ENCODE results near the gene SFT2D3. TPM values are rescaled to one million over a fixed set of nuclear protein-coding genes. Genes with fewer than 3 reads are reported as not detected.

SFT2D3 gene
- total and polyA plus RNA-seq, 4 donors, result 2.4 to 4.9 (median 4.7) TPM; not detected in 1

DNA sequence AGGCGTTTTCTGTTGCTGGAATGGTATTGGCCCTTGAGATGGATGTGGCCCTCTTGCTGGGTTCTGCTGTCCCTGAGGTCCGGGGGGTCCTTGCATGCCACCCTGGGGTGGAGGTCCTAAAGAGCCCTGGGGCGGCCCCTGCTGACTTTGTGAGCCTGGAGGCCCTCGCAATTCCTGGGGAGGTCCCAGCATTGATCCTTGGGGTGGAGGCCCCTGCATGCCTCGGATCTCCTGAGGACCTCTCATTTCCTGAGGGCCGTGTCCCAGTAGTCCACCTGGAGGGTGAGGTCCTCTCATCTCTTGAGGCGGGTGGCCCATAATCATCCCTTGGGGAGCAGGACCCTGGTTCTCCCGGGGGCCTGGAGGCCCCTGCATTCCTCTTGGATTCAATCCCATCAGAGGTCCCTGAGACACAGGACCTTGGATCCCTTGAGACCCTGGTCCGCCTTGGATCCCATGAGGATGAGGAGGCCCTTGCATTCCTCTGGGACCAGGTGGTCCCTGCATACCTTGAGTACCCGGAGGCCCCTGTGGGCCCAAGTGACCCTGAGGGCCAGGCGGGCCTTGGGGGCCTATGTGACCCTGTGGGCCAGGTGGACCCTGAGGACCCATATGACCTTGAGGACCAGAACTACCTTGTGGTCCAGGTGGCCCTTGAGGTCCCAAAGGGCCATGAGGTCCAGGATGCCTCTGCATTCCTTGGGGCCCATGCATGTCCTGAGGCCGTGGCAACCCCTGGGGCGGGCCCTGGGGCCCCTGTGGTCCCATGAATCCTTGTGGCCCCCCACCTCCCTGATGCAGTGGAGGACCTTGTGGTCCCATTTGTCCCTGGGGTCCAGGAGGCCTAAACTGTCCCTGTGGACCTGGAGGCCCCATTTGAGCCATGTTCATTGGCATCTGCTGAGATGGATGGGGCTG lies 18.3 kb downstream of the SFT2D3 start:
- DNase-seq (ENCODE audit: low spot score), result no peak
- Histone ChIP-seq H3K9me3 (ENCODE audit: control insufficient read depth in 4 of 4, low read length in 3 of 4) (no peaks in the 10 kb centered on the region), H3K27ac (ENCODE audit: low read depth in 1 of 2, low read length in 2 of 2) (no peak overlapping the region), H3K4me3 (ENCODE audit: low read depth in 1 of 3, low read length in 3 of 3) (no peak overlapping the region), H3K36me3 (ENCODE audit: control insufficient read depth in 4 of 4, insufficient read depth in 3 of 4, low read depth in 1 of 4, low read length in 3 of 4) (peaks cover 12 to 42% (median 27%) of the 10 kb centered on the region in 4 donors), H3K9ac (ENCODE audit: low read depth in 1 of 2, low read length in 2 of 2) (no peak overlapping the region), H3K27me3 (ENCODE audit: control insufficient read depth in 4 of 4, insufficient read depth in 4 of 4, low read length in 3 of 4) (no peaks in the 10 kb centered on the region), H3K4me1 (ENCODE audit: control insufficient read depth in 4 of 4, insufficient read depth in 4 of 4, low read length in 3 of 4) (no peaks in the 10 kb centered on the region)
- TF ChIP-seq, protein P1, sequence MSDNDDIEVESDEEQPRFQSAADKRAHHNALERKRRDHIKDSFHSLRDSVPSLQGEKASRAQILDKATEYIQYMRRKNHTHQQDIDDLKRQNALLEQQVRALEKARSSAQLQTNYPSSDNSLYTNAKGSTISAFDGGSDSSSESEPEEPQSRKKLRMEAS (IDR thresholded peaks at IDR 0.05), result no peak
- no peak for TF ChIP-seq HNF4G (IDR thresholded peaks at IDR 0.05)
- TF ChIP-seq, protein P2, sequence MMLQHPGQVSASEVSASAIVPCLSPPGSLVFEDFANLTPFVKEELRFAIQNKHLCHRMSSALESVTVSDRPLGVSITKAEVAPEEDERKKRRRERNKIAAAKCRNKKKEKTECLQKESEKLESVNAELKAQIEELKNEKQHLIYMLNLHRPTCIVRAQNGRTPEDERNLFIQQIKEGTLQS (IDR thresholded peaks at IDR 0.05), result no peak
- no peak for TF ChIP-seq NR2F2 (IDR thresholded peaks at IDR 0.05)
- WGBS, result over 99% methylated on average over 13 of the region's 13 CpGs

DNA sequence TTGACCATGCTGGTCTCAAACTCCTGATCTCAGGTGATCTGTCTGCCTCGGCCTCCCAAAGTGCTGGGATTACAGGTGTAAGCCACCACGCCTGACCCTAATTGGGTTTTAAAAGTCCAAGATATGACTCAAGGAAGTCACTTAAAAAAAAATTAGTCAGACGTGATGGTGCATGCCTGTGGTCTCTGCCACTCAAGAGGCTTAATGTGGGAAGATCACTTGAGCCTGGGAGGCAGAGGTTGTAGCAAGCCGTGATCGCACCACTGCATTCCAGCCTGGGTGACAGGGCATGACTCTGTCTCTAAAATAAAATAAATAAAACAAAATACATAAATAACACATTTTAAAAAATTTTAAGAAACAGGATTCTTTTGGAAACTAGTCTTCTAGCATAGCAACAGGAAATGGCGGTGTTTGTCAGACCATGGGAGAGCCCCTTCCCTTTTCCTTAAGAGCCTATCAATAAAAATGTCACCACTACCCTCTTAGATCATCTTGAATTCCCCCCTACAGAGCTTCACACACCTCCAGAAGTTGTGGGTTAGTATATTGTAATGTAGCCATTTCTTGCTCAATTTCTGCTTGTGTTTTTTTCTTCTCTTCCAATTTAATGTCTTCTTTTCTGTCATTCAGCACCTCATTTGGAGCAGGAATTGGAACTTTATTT lies 20.1 kb downstream of the SFT2D3 start:
- WGBS, result 97% methylated on average over 6 of the region's 6 CpGs
- Histone ChIP-seq H3K9ac (ENCODE audit: low read depth in 1 of 2, low read length in 2 of 2) (no peak overlapping the region), H3K27ac (ENCODE audit: low read depth in 1 of 2, low read length in 2 of 2) (no peak overlapping the region), H3K9me3 (ENCODE audit: control insufficient read depth in 4 of 4, low read length in 3 of 4) (no peaks in the 10 kb centered on the region), H3K4me3 (ENCODE audit: low read depth in 1 of 3, low read length in 3 of 3) (no peak overlapping the region), H3K36me3 (ENCODE audit: control insufficient read depth in 4 of 4, insufficient read depth in 3 of 4, low read depth in 1 of 4, low read length in 3 of 4) (peaks cover 12 to 39% (median 28%) of the 10 kb centered on the region in 4 donors), H3K27me3 (ENCODE audit: control insufficient read depth in 4 of 4, insufficient read depth in 4 of 4, low read length in 3 of 4) (no peaks in the 10 kb centered on the region), H3K4me1 (ENCODE audit: control insufficient read depth in 4 of 4, insufficient read depth in 4 of 4, low read length in 3 of 4) (no peaks in the 10 kb centered on the region)
- TF ChIP-seq RAD21 (IDR thresholded peaks at IDR 0.05) (no peak), HNF4G (IDR thresholded peaks at IDR 0.05) (no peak), SP1 (IDR thresholded peaks at IDR 0.05) (no peak)
- TF ChIP-seq, protein P2 (IDR thresholded peaks at IDR 0.05), result no peak
- no peak for DNase-seq (ENCODE audit: low spot score)

DNA sequence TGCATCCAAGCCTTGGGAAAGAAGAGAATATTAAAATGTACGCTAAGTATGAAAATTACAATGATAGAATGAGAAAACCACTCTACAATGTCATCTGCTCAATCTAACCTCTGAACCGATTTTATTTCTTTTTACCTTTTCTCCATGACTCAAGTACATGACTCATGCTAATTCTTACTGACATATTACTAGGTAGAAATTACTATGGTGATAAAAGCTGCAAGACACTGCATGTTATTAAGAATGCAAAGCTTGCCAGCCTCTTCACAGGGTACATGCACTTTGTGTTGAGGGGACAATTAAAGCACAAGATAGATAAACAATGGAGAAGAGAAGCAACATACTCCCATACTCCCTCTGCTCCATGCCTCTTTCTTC lies 20.7 kb downstream of the SFT2D3 start:
- Histone ChIP-seq H3K4me1 (ENCODE audit: control insufficient read depth in 4 of 4, insufficient read depth in 4 of 4, low read length in 3 of 4) (no peaks in the 10 kb centered on the region), H3K4me3 (ENCODE audit: low read depth in 1 of 3, low read length in 3 of 3) (no peak overlapping the region), H3K36me3 (ENCODE audit: control insufficient read depth in 4 of 4, insufficient read depth in 3 of 4, low read depth in 1 of 4, low read length in 3 of 4) (peaks cover 9 to 39% (median 28%) of the 10 kb centered on the region in 4 donors), H3K9me3 (ENCODE audit: control insufficient read depth in 4 of 4, low read length in 3 of 4) (no peaks in the 10 kb centered on the region), H3K27ac (ENCODE audit: low read depth in 1 of 2, low read length in 2 of 2) (no peak overlapping the region), H3K27me3 (ENCODE audit: control insufficient read depth in 4 of 4, insufficient read depth in 4 of 4, low read length in 3 of 4) (no peaks in the 10 kb centered on the region), H3K9ac (ENCODE audit: low read depth in 1 of 2, low read length in 2 of 2) (no peak overlapping the region)
- DNase-seq (ENCODE audit: low spot score), result no peak
- WGBS, result 98% methylated on average over 2 of the region's 2 CpGs
- no peak for TF ChIP-seq HNF4G (IDR thresholded peaks at IDR 0.05)
- TF ChIP-seq RXRA (IDR thresholded peaks at IDR 0.05), result no peak
- TF ChIP-seq, protein P3, sequence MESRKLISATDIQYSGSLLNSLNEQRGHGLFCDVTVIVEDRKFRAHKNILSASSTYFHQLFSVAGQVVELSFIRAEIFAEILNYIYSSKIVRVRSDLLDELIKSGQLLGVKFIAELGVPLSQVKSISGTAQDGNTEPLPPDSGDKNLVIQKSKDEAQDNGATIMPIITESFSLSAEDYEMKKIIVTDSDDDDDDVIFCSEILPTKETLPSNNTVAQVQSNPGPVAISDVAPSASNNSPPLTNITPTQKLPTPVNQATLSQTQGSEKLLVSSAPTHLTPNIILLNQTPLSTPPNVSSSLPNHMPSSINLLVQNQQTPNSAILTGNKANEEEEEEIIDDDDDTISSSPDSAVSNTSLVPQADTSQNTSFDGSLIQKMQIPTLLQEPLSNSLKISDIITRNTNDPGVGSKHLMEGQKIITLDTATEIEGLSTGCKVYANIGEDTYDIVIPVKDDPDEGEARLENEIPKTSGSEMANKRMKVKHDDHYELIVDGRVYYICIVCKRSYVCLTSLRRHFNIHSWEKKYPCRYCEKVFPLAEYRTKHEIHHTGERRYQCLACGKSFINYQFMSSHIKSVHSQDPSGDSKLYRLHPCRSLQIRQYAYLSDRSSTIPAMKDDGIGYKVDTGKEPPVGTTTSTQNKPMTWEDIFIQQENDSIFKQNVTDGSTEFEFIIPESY (IDR thresholded peaks at IDR 0.05), result no peak
- no peak for TF ChIP-seq HNF4A (conservative IDR thresholded peaks at IDR 0.05)
- TF ChIP-seq FOXA1 (IDR thresholded peaks at IDR 0.05), result no peak
- TF ChIP-seq, protein P1 (IDR thresholded peaks at IDR 0.05), result no peak
- TF ChIP-seq GABPA (IDR thresholded peaks at IDR 0.05 in 1 of 2, conservative IDR thresholded peaks at IDR 0.05 in 1 of 2), result no peak
- no peak for TF ChIP-seq SP1 (IDR thresholded peaks at IDR 0.05)
- no peak for TF ChIP-seq RAD21 (IDR thresholded peaks at IDR 0.05)
- no peak for TF ChIP-seq YY1 (IDR thresholded peaks at IDR 0.05)
- TF ChIP-seq, protein P4, sequence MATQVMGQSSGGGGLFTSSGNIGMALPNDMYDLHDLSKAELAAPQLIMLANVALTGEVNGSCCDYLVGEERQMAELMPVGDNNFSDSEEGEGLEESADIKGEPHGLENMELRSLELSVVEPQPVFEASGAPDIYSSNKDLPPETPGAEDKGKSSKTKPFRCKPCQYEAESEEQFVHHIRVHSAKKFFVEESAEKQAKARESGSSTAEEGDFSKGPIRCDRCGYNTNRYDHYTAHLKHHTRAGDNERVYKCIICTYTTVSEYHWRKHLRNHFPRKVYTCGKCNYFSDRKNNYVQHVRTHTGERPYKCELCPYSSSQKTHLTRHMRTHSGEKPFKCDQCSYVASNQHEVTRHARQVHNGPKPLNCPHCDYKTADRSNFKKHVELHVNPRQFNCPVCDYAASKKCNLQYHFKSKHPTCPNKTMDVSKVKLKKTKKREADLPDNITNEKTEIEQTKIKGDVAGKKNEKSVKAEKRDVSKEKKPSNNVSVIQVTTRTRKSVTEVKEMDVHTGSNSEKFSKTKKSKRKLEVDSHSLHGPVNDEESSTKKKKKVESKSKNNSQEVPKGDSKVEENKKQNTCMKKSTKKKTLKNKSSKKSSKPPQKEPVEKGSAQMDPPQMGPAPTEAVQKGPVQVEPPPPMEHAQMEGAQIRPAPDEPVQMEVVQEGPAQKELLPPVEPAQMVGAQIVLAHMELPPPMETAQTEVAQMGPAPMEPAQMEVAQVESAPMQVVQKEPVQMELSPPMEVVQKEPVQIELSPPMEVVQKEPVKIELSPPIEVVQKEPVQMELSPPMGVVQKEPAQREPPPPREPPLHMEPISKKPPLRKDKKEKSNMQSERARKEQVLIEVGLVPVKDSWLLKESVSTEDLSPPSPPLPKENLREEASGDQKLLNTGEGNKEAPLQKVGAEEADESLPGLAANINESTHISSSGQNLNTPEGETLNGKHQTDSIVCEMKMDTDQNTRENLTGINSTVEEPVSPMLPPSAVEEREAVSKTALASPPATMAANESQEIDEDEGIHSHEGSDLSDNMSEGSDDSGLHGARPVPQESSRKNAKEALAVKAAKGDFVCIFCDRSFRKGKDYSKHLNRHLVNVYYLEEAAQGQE (IDR thresholded peaks at IDR 0.05), result no peak
- TF ChIP-seq, protein P5, sequence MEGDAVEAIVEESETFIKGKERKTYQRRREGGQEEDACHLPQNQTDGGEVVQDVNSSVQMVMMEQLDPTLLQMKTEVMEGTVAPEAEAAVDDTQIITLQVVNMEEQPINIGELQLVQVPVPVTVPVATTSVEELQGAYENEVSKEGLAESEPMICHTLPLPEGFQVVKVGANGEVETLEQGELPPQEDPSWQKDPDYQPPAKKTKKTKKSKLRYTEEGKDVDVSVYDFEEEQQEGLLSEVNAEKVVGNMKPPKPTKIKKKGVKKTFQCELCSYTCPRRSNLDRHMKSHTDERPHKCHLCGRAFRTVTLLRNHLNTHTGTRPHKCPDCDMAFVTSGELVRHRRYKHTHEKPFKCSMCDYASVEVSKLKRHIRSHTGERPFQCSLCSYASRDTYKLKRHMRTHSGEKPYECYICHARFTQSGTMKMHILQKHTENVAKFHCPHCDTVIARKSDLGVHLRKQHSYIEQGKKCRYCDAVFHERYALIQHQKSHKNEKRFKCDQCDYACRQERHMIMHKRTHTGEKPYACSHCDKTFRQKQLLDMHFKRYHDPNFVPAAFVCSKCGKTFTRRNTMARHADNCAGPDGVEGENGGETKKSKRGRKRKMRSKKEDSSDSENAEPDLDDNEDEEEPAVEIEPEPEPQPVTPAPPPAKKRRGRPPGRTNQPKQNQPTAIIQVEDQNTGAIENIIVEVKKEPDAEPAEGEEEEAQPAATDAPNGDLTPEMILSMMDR (IDR thresholded peaks at IDR 0.05; ENCODE audit: low read depth, low read length, missing input control), result no peak
- TF ChIP-seq, protein P2 (IDR thresholded peaks at IDR 0.05), result no peak
- TF ChIP-seq FOXA2 (IDR thresholded peaks at IDR 0.05), result no peak
- TF ChIP-seq TAF1 (conservative IDR thresholded peaks at IDR 0.05), result no peak
